HepG2 (cell line): ENCODE data around the gene GDPD4. TPM values are rescaled to one million over a fixed set of nuclear protein-coding genes. Genes with fewer than 3 reads are reported as not detected.

ENCODE experiments used
- ASH2L ChIP-seq: fragments of 300-600, 200-600 bp; sonication (generic); IDR thresholded peaks from 2 replicates; pipeline ENCODE4 v1.7.0; 2017; ENCODE audit warnings: low read depth, mild to moderate bottlenecking, moderate library complexity, mixed read lengths, low read length; ENCODE audit not compliant: insufficient read length
- CTCF ChIP-seq: sonication (generic); formaldehyde crosslinking; IDR thresholded peaks from 2 replicates; pipeline ENCODE4 v1.5.0; 2020; ENCODE audit warnings: mild to moderate bottlenecking, missing genetic modification reagents, moderate library complexity
- HNRNPK ChIP-seq: fragments of 200-400 bp; formaldehyde crosslinking; IDR thresholded peaks from 2 replicates; pipeline ENCODE4 v1.6.1; 2018; ENCODE audit warnings: low read length, low read depth, moderate library complexity, mild to moderate bottlenecking; ENCODE audit not compliant: poor library complexity, severe bottlenecking
- IRX3 ChIP-seq: sonication (generic); formaldehyde crosslinking; IDR thresholded peaks from 2 replicates; pipeline ENCODE4 v1.8.1; 2023; ENCODE audit warnings: mild to moderate bottlenecking, low read depth, missing genetic modification reagents, borderline replicate concordance
- KLF6 ChIP-seq: IDR thresholded peaks from 2 replicates; pipeline ENCODE4 v1.8.0; 2016; ENCODE audit warnings: missing biosample characterization, missing genetic modification reagents
- MAFG ChIP-seq: sonication (generic); formaldehyde crosslinking; IDR thresholded peaks from 2 replicates; pipeline ENCODE4 v1.5.1; 2020; ENCODE audit warnings: mild to moderate bottlenecking, missing genetic modification reagents
- SALL1 ChIP-seq: sonication (generic); formaldehyde crosslinking; IDR thresholded peaks from 2 replicates; pipeline ENCODE4 v1.8.0; 2022; ENCODE audit warnings: mild to moderate bottlenecking, missing genetic modification reagents
- SRF ChIP-seq: IDR thresholded peaks from 2 replicates; pipeline ENCODE4 v1.6.1; 2011; ENCODE audit warnings: mild to moderate bottlenecking, low read depth, low read length, moderate library complexity
- TEAD3 ChIP-seq: optimal IDR thresholded peaks from 2 replicates; pipeline ENCODE3; 2016; ENCODE audit warnings: borderline replicate concordance
- YEATS2 ChIP-seq: sonication (generic); formaldehyde crosslinking; IDR thresholded peaks from 2 replicates; pipeline ENCODE4 v1.4.0; 2020; ENCODE audit warnings: missing genetic modification reagents, borderline replicate concordance
- ZBTB34 ChIP-seq: sonication (generic); formaldehyde crosslinking; IDR thresholded peaks from 2 replicates; pipeline ENCODE4 v1.8.0; 2022; ENCODE audit warnings: mild to moderate bottlenecking, missing genetic modification reagents
- ZNF207 ChIP-seq: fragments of 450-650 bp; IDR thresholded peaks from 2 replicates; pipeline ENCODE4 v1.6.1; 2016; ENCODE audit warnings: antibody characterized with exemption, borderline replicate concordance
- ZNF382 ChIP-seq: sonication (generic); formaldehyde crosslinking; IDR thresholded peaks from 2 replicates; pipeline ENCODE4 v1.5.0; 2020; ENCODE audit warnings: missing genetic modification reagents, mild to moderate bottlenecking, borderline replicate concordance
- polyA plus RNA-seq, 8 experiments: library from polyadenylated mRNA; depleted of rRNA in 3 of 8; stranded (reverse) in 7 of 8; unstranded in 1 of 8; fragments of >200 nt; fragmentation: Illumina TruSeq in 4 of 8; extraction: Trizol in 4 of 8; gene quantifications; 2 replicates each; pipeline versions ENCODE4 v1.2.1 to v1.2.3, GENCODE V29; 2011 to 2016; ENCODE audit warnings: low read depth in 4 of 8, missing spikeins in 1 of 8, mixed read lengths in 1 of 8; ENCODE audit not compliant: insufficient read depth in 1 of 8
- total RNA-seq, 5 experiments: library from RNA; depleted of rRNA; stranded (reverse); fragments of >200 nt; fragmentation: Illumina TruSeq; extraction: Trizol; gene quantifications; 2 replicates each; pipeline ENCODE4 v1.2.3, GENCODE V29; 2016; ENCODE audit warnings: low read depth in 1 of 5
- TF ChIP-seq, protein P1 (sequence below): IDR thresholded peaks from 2 replicates; pipeline ENCODE4 v1.6.1; 2016
- TF ChIP-seq, protein P2 (sequence below): sonication (generic); formaldehyde crosslinking; IDR thresholded peaks from 2 replicates; pipeline ENCODE4; 2020; ENCODE audit warnings: missing genetic modification reagents, mild to moderate bottlenecking, borderline replicate concordance
- TF ChIP-seq, protein P3 (sequence below): sonication (generic); formaldehyde crosslinking; IDR thresholded peaks from 2 replicates; pipeline ENCODE4 v1.9.0; 2021; ENCODE audit warnings: missing genetic modification reagents, mild to moderate bottlenecking, borderline replicate concordance
- TF ChIP-seq, protein P4 (sequence below): sonication (generic); formaldehyde crosslinking; IDR thresholded peaks from 2 replicates; pipeline ENCODE4 v1.4.0; 2020; ENCODE audit warnings: mild to moderate bottlenecking, missing genetic modification reagents, borderline replicate concordance

Gene GDPD4
- total and polyA plus RNA-seq, 2 of the 13 experiments (the other 11 are each of a cell fraction or from before 2014, with no cell fraction given): not detected

DNA sequence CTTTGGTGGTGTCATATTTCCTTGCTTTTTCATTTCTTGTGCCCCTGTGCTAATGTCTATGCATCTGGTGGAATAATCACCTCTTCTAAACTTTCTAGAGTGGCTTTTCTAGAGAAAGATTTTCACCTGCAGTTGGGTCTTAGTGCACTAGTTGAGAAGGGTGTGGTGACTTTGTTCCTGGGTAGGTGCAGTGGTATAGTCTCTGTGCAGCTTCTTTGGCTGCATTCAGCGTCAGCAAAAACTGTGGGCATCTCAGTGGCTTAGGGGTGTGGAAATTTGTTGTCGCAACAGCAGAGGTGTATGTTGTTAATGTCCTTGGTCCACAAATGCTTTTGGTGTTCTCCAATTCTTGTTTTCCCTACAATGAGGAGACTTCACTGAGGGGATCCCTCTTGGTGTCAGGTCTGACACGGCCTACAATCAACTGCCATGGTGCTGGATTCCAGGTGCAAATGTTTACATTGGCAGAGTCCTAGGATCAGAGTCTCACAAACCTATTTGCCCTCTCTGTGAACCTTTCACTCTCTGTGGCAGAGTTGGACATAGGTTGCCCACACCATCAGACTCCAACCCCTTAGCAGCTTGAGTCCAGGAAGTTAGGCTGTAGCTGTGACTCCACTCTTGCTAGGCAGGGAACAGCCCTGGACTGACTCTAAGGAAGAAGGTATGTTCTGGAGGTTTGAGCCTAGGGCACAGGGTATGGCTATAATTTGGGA is 48.8 kb downstream of the GDPD4 start (continued):
- TF ChIP-seq, protein P1, sequence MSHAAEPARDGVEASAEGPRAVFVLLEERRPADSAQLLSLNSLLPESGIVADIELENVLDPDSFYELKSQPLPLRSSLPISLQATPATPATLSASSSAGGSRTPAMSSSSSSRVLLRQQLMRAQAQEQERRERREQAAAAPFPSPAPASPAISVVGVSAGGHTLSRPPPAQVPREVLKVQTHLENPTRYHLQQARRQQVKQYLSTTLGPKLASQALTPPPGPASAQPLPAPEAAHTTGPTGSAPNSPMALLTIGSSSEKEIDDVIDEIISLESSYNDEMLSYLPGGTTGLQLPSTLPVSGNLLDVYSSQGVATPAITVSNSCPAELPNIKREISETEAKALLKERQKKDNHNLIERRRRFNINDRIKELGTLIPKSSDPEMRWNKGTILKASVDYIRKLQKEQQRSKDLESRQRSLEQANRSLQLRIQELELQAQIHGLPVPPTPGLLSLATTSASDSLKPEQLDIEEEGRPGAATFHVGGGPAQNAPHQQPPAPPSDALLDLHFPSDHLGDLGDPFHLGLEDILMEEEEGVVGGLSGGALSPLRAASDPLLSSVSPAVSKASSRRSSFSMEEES: no peak
- TF ChIP-seq, protein P2, sequence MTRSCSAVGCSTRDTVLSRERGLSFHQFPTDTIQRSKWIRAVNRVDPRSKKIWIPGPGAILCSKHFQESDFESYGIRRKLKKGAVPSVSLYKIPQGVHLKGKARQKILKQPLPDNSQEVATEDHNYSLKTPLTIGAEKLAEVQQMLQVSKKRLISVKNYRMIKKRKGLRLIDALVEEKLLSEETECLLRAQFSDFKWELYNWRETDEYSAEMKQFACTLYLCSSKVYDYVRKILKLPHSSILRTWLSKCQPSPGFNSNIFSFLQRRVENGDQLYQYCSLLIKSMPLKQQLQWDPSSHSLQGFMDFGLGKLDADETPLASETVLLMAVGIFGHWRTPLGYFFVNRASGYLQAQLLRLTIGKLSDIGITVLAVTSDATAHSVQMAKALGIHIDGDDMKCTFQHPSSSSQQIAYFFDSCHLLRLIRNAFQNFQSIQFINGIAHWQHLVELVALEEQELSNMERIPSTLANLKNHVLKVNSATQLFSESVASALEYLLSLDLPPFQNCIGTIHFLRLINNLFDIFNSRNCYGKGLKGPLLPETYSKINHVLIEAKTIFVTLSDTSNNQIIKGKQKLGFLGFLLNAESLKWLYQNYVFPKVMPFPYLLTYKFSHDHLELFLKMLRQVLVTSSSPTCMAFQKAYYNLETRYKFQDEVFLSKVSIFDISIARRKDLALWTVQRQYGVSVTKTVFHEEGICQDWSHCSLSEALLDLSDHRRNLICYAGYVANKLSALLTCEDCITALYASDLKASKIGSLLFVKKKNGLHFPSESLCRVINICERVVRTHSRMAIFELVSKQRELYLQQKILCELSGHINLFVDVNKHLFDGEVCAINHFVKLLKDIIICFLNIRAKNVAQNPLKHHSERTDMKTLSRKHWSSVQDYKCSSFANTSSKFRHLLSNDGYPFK (CRISPR knock-in tag): no peak
- TF ChIP-seq SALL1 (peak; percentile 47; the same call in 1 of the 2 replicates), ZBTB34 (peak; percentile 80), ZNF382 (CRISPR knock-in tag) (no peak), KLF6 (CRISPR knock-in tag) (no peak), SRF (no peak), CTCF (no peak), MAFG (CRISPR knock-in tag) (no peak), TEAD3 (CRISPR knock-in tag) (peak; percentile 75), HNRNPK (no peak), IRX3 (CRISPR knock-in tag) (no peak), YEATS2 (CRISPR knock-in tag) (no peak), ASH2L (peak; percentile 11), ZNF207 (no peak)
- TF ChIP-seq, protein P3, sequence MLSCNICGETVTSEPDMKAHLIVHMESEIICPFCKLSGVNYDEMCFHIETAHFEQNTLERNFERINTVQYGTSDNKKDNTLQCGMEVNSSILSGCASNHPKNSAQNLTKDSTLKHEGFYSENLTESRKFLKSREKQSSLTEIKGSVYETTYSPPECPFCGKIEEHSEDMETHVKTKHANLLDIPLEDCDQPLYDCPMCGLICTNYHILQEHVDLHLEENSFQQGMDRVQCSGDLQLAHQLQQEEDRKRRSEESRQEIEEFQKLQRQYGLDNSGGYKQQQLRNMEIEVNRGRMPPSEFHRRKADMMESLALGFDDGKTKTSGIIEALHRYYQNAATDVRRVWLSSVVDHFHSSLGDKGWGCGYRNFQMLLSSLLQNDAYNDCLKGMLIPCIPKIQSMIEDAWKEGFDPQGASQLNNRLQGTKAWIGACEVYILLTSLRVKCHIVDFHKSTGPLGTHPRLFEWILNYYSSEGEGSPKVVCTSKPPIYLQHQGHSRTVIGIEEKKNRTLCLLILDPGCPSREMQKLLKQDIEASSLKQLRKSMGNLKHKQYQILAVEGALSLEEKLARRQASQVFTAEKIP (CRISPR knock-in tag): no peak
- TF ChIP-seq, protein P4, sequence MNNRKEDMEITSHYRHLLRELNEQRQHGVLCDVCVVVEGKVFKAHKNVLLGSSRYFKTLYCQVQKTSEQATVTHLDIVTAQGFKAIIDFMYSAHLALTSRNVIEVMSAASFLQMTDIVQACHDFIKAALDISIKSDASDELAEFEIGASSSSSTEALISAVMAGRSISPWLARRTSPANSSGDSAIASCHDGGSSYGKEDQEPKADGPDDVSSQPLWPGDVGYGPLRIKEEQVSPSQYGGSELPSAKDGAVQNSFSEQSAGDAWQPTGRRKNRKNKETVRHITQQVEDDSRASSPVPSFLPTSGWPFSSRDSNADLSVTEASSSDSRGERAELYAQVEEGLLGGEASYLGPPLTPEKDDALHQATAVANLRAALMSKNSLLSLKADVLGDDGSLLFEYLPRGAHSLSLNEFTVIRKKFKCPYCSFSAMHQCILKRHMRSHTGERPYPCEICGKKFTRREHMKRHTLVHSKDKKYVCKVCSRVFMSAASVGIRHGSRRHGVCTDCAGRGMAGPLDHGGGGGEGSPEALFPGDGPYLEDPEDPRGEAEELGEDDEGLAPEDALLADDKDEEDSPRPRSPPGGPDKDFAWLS (CRISPR knock-in tag): no peak
